A673 (cell line): ENCODE measurements around the gene WWP2.
"Not testable (repeated sequence)": the region's sequence is repeated elsewhere in the genome, so short reads cannot be mapped to it uniquely, and the experiment has no call there.

ENCODE experiments used
- EZH2 ChIP-seq: fragments of 200-600 bp; sonication (generic); IDR thresholded peaks from 2 replicates; pipeline ENCODE4 v1.6.1; 2017; ENCODE audit warnings: borderline replicate concordance, low read depth, mild to moderate bottlenecking, mixed read lengths, antibody characterized with exemption, low read length; ENCODE audit not compliant: poor library complexity, severe bottlenecking
- TF ChIP-seq, protein P1 (sequence below): fragments of 300-800, 200-600 bp; sonication (generic); conservative IDR thresholded peaks from 2 replicates; pipeline ENCODE4 v1.5.1; 2017; ENCODE audit warnings: low read depth, mild to moderate bottlenecking, antibody characterized with exemption, low read length, moderate library complexity, mixed read lengths

DNA sequence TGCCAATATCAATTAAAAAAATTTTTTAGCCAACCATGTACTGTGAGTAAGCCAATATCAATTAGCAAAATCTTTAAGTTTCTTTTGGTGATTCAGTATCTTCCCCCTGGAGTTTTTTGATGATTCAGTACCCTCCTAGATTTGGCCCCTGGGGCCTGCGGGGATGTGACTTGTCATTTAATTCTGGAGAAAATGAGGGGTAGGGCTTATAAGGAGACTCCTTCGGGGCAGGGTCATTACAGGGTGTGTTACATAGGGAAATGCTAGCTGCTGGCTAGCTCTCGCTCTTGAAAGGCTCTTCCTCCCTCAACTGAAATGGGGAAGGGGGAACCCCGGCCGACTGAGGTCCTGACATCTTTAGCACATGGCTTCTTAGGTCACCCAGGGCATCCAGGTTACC is 205.6 kb downstream of the WWP2 start:
- TF ChIP-seq, protein P1, sequence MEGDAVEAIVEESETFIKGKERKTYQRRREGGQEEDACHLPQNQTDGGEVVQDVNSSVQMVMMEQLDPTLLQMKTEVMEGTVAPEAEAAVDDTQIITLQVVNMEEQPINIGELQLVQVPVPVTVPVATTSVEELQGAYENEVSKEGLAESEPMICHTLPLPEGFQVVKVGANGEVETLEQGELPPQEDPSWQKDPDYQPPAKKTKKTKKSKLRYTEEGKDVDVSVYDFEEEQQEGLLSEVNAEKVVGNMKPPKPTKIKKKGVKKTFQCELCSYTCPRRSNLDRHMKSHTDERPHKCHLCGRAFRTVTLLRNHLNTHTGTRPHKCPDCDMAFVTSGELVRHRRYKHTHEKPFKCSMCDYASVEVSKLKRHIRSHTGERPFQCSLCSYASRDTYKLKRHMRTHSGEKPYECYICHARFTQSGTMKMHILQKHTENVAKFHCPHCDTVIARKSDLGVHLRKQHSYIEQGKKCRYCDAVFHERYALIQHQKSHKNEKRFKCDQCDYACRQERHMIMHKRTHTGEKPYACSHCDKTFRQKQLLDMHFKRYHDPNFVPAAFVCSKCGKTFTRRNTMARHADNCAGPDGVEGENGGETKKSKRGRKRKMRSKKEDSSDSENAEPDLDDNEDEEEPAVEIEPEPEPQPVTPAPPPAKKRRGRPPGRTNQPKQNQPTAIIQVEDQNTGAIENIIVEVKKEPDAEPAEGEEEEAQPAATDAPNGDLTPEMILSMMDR = not testable (repeated sequence)
- TF ChIP-seq EZH2 = not testable (repeated sequence)
